GF-D8 (cell line): Measurements from ENCODE around the gene TCEAL5.
"Not testable (repeated sequence)": the region's sequence is repeated elsewhere in the genome, so short reads cannot be mapped to it uniquely, and the experiment has no call there.

Experiments
- DNase-seq: peaks from one replicate; lab custom pipeline; 2025; lab: John Stamatoyannopoulos, UW

TCEAL5 gene, protein sequence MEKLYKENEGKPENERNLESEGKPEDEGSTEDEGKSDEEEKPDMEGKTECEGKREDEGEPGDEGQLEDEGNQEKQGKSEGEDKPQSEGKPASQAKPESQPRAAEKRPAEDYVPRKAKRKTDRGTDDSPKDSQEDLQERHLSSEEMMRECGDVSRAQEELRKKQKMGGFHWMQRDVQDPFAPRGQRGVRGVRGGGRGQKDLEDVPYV

DNA sequence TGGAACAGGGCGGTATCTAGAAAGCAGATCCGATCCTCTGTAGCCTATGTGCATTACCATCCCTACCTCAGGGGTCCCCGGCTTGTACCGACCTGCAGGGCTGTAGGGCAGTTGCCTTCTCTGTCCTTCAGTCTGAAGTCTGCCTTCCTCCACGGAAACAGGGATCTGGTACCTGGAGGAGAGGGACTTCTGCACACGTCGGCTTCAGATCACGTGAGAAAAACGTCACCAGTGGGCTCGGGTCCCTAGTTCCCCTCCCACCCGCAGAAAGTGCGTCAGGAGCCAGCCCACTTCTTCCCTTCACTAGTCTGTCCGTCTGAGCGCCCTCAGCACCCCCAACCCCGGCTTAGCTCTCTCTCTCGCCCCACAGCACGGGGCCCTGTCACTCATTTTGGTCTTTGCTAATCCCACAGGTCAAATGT is at the start of gene TCEAL5:
Gene TCEAL5, minus strand, starts transcription at position 170 of the 422 bp plus-strand sequence. CDS start 2,187 bp downstream, outside the sequence.
- no peak for DNase-seq

DNA sequence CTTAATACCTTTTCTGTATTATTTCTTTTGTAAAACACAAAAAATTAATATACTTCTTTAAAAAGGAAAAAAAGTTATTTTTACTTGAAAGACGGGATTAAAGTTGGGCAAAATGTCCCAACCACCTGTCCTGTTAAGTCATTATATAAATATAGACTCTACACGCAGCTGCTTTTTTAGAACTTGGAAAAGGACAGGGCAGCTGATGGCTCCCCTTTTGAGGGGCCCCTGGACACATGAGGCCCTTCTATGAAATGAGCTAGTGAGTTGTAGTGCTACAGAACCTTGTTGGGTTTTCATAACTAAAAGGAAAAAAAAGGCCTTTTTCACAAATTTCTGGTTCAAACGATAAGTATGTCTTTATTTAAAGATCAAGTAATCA is 34.8 kb upstream of the TCEAL5 start:
- DNase-seq, result no peak

DNA sequence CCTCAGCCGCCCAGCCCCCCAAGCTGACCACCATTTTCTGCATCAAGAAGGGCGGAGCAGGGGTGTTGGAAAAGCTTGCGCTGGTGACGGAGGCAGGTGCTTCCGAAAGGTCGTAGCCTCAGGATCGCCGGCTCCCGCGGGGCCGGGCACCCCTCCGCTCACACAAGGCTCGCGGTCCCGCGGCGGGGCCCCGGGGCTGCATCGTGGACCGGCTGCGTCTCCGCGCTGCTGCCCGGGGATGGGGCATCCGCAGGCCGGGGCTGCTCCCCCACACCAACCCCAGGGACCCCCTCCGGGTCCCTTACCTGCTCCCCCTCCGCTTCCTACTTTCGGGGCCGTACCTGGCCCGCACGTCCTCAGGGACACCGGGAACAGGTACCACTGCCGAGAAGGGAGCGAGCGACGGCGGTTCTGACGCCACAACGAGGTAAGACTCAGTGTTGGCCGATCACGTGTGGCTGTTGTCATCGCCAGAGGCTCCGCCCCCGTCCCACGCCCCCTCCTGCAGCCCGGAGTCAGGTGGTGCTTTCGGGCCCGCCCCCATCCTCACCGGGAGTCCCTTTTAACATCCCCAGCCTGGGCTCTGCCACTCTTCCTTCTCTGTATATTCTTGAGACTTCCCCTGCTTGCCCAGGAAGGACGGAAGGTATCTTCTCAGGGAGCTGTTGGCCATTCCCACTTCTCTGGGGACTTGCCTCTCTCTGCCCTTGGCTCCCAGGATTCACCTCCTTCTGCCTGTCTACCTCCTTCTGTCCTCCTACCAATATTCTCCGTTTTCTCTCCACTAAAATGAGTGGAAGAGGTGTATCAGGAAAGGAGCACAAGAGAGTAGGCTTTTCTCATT is 34.2 kb upstream of the TCEAL5 start, which contains the start of gene BEX2:
Gene BEX2, minus strand, starts transcription at position 436 of the 844 bp plus-strand sequence. CDS start 1,014 bp downstream, outside the sequence.
- no peak for DNase-seq

DNA sequence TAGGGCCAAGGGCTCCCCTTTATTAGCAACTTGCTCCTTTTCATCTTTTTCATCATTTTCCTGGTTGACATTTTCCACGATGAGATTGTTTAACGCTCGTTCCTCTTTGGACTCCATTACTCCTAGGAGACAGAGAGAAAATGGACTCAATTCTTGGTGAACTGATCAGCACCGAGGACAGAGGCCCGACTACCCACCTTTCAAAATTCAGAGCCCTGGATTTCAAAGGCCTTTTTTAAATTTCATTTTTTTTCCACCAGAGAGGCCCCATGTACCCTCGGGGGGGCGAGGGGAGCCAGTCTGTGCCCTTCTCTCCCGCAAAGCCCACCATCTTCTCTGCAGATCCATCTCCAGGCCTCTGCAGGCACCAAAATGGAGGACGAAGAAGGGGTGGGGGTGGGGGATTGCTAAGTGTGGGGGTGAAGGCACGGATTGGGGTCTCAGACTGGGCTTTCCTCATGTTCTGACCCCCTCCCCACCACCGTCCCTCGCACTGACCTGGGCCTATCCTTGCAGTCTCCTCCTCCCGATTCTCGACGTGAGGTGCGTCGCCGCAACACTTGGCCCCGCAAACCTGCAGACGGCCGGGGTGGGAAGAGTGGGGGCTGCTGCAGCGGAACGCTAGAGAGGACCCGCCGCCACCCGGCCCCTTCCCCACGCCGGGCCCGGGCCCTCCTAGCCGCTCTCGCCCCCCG is 33.5 kb upstream of the TCEAL5 start:
- DNase-seq, result no peak

DNA sequence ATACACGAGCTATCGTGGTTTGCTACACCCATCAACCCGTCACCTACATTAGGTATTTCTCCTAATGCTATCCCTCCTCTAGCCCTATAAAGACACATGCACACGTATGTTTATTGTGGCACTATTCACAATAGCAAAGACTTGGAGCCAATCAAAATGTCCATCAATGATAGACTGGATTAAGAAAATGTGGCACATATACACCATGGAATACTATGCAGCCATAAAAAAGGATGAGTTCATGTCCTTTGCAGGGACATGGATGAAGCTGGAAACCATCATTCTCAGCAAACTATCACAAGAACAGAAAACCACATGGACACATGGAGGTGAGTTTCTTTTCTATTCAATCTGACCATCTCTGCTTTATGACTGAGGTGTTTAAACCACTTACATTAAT is 29.1 kb upstream of the TCEAL5 start:
- DNase-seq, result not testable (repeated sequence)

DNA sequence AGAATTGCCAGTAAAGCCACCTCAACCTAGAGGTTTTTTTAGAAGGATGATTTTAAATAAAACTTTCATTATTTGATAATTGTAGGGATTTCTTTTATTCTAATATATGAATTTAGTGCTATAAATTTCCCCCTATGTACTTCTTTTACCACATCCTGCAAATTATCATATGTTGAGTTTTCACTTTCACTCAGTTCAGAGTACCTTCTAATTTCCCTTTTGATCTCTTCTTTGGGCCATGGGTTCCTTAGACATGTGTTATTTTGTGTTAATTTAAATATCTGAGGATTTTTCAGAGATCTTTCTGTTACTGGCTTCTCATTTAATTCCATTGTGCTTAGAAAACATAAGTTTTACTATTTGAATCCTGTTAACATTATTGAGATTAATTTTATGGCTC is 28.2 kb upstream of the TCEAL5 start:
- DNase-seq, result no peak

DNA sequence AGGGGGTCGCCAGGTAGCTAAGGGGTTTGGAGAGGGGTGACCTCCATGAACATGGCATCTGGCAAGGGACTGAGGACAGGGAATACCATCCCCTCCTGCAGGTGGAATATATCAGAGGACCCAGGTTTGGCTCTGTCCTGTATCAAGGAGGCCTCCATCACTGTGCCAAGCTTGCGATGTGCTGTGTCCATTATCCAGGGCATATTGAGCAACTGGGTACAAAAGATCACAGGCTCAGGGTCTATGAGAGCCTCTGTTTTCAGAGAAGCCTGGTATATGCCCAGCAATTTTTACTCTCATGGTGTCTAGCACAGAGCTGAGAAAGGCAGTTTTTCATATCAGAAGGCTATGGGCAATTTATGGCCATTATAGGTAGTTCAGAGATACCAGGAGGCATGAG is 16.6 kb upstream of the TCEAL5 start:
- DNase-seq, result no peak

DNA sequence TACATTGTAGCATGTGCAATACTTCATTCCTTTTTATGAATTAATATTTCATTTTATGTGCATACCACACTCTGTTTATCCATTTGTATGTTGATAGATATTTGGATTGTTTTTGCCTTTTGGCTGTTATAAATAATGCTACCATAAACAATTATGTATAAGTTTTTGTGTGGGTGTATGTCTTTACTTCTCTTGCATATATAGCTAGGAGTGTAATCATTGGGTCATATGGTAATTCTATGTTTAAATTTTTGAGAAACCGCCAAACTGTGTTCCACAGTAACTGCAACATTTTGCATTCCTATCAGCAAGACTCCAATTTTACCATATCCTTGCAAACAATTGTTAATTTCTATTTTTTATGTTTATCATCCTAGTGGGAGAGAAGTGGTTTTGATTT is 3.1 kb upstream of the TCEAL5 start:
- no peak for DNase-seq

DNA sequence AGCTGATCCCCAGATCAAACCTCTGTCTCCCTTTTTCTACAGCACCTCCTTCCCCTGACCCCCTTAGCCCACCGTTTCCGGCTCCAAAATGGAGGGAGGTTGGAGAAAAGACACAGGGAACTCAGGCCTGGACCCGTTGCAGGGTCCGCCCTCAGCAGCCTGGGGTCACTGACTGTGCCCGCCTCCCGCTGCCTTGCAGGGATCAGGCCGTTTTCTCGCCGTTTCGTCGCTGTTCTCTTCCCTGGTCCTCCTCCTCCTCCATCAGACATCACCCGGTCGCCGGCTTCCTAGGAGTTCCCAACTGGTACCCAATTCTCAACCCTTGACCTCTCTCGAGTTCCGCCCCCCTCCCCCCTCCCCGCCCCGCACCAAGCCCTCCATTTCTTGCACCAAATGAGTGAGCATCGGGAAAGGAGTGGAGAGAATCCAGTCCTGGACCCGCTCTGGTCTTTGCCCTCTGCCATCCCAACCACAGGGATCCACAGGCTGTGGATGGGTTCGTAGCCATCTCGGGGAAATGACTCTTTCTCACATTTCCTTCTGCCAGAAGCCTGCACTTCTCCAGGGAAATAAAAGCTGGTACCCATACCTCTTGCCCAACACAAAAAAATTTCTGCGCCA is 493 bp downstream of the TCEAL5 start:
- no peak for DNase-seq

DNA sequence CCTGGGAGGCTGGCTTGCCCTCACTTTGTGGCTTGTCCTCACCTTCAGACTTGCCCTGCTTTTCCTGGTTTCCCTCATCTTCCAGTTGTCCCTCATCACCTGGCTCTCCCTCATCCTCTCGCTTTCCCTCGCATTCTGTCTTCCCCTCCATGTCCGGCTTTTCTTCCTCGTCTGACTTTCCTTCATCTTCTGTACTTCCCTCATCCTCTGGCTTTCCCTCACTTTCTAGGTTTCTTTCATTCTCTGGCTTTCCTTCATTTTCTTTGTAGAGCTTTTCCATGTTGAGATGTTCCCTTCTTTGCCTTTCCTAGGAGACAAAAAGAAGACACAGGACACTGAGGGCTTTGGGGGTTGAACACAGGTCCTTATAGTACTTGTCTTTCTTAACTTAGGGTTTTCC is 2.3 kb downstream of the TCEAL5 start:
- no peak for DNase-seq

DNA sequence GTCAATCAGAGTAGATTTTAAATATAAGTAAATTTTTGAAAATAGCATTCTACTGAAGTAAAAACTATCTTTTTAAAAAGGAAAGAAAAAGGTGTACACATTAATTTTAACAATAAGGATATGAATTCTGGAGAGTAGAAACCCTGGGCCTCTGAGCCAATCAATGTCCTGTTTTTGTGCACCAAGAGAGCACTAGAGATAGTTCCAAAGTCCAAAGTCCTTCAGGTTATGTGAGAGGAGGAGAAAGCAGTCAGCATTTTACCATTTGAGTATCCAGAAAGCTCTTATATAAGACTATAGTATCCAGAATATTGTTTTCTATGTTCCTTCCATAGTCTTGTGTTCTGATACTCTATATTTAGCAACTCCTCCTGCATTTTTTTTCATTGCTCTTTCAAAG is 18.3 kb downstream of the TCEAL5 start:
- DNase-seq, result no peak

DNA sequence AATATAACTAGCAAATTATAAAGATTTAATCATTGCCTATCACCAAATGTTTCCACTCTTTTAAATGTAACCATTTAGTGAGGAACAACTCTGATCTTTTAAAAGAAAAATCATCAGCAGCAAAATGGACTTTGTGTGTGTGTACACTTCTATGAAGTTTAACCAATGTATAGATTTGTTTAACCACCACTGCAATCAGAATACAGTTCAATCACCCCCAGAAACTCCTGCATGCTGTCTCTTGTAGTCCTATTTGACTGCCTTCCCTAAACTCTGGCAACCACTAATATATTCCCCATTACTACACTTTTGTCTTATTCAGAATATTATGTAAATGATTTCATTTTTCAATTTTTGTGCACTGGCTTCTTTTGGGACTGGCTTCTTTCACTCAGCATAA is 19.9 kb downstream of the TCEAL5 start:
- no peak for DNase-seq

DNA sequence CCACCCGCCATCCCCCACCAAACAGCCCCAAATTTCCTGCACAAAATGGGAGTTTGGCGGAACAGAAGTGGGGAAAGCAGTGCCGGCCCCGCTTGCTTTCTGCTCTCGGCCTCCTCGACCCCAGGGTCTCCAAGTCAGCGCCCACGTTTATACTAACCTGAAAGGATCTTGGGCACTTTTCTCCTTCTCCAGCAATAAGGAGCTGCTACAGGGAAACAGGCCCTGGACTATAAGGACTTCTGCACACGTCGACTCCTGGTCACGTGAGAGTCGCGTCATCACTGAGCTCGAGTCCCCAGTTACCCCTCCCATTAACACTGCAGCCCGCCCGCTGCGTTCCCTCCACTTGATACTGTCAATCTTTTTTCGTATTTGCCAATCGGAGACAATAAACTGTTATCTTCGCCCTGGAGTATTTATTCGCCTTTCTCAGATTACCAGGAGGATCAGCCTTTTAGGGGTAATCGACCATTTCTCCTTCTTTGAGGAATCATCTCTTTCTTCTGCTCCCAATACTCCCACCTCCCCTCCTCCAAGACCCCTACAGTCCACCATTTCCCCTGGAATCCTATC is 21.5 kb downstream of the TCEAL5 start, which contains the start of gene TCEAL8:
Gene TCEAL8, minus strand, starts transcription at position 235 of the 573 bp plus-strand sequence. CDS start 1,176 bp downstream, outside the sequence.
- DNase-seq, result no peak

DNA sequence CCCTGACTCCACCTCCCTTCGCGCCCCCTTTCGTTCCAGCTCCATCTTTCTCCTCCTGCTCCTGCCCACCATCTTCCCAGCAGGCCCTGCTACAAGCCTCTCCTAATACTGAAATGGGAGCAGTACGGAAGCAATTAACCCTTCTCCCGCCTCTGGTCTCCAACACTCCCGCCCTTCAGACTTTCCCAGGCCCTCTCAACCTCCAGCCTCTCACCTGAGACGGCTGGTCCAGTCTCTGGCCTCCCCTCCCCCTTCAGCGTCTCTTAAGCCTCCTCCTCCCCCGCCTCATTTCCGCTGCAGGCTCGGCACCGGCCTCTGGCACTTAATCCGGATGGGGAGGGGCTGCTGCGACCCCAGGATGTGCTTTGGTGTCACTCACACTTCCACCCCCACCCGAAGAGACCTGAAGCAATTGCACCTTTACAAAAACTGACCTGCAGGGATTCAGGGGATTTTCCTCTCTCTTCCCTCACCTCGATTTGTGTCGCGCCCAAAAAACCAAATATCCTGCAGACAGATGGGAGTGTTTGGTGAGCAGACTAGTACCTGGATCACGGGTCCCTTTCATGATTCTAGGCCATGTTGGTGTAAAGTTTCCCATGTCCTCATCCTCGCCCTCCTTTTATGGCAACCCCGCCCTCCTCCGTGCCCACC is 22.3 kb downstream of the TCEAL5 start:
- no peak for DNase-seq

DNA sequence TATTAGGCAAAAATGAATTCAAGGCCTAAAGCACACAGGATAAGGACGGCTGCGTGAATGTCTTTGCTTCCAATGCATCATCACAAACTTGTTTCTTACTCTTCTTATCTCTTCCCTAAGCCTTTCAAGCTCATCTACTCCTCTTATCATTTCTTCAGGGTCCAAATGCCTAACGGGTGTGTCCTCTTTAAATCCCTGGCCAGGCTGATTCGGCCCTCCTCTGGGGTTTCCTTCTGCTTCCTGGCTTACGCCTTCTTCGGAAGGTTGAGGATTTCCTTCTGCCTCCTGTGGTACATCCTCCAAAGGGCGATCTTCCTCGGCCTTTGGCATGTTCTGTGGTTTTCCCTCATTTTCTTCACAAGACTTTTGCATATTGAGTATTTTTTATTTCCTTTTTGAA is 22.9 kb downstream of the TCEAL5 start:
- no peak for DNase-seq

DNA sequence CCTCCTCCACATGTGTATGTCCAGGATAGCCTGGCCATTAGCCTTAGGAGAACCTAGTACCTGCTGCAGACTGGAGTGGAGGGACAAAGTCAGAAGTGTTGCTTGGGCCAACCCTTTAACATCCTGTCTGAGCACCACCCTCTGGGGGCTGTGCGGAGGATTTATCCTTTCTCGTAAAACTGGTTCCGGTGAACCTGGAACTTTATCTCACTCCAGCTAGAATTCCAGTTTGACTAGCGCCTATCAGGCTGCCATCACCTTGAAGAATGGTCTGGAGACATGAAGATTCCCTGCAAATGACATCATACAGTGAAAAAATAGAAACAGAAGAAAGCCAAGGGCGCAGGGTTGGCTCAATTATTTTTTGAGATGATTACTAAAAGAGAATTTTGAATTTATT is 25.6 kb downstream of the TCEAL5 start:
- DNase-seq, result no peak

DNA sequence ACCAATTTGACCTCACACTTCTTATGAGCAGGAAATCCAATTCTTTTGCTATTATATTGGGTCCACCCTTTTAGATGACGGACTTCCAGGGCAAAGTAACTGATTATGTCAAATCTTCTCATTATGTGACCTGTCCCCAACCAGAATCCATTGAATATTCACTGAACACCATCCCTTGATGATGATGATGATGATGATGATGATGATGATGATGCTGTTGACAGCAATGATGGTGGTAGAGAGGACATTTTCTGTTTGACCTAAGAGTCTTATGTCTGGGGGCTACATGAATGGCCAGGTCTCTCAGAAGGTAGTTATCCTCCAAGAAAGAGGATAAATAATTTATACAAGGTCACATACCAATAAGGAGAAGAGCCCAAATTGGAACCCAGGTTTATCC is 26.7 kb downstream of the TCEAL5 start:
- DNase-seq, result no peak

DNA sequence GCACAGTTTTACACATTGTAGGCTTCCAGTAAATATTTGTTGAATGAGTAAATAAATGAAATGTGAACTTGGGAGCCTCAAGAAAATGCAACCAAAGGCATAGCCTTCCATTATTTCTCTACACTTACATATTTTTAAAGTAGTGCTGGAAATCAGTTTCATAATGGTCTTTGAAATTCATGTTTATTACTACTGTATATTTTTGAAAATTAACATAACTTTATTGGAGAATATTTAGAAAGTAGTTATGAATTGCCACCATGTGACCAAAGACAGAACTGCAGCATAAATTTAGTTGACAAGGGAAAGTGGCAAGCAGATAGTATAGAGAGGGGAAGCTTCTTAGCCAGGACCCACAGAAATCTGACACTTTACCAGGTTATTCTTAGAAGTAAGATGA is 28.0 kb downstream of the TCEAL5 start:
- no peak for DNase-seq

DNA sequence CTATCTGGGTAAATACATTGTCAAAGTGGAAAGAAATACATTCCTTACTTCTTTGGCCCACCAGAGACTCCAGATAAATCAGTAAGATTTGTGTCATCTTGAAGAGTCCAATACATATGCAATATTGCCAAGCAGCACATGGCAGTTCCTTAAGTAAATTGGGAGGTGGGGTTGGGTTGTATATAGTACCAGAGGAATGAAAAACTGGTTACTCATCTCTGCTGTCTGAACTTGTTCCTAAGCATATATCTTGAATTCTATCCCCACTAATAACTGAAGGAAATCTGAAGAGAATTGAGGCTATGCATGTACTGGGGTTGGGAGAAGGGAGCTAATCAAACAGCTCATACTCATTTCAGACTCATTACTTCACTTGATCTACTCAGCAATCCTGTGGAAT is 36.4 kb downstream of the TCEAL5 start:
- DNase-seq, result no peak

DNA sequence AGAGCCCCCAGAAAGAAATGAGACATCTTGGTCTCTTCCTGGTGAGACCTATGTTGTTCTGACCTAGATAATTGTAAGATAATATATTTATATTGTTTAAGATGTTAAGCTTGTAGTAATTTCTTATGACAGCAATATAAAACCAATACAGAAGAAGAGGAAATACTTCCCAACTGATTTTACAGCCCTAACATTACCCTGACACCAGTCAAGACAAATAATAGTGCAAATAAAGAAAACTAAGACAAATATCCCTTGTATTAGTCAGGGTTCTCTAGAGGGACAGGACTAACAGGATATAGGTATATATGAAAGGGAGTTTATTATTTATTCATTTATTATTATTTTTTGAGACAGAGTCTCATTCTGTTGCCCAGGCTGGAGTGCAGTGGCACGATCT is 40.3 kb downstream of the TCEAL5 start:
- DNase-seq, result no peak

DNA sequence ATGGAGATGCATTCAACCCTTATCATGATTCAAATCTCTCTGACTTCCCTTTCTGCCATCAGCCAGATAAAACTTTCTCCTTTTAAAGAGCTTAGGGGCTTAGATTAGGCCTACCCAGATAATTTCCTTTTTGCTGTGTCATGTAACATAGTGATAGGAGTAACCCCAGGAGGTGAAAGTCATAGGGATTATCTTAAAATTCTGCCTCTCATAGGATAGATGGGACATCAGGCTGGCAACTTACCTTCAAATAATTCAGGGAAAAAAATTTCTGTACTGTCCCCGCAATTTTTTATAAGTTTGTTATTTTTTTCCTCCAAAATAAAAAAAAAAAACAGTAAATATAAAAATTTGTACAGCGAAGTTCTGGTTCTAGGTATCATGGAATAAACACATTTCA is 40.9 kb downstream of the TCEAL5 start:
- DNase-seq, result not testable (repeated sequence)
